ENCODE results near the gene CMSS1. TPM values are rescaled to one million over a fixed set of nuclear protein-coding genes. Genes with fewer than 3 reads are reported as not detected.
"Not testable (repeated sequence)": the region's sequence is repeated elsewhere in the genome, so short reads cannot be mapped to it uniquely, and the experiment has no call there.

Gene CMSS1
- total and polyA plus RNA-seq, 8 donors = 2.7 to 33.3 (median 22.1) TPM

DNA sequence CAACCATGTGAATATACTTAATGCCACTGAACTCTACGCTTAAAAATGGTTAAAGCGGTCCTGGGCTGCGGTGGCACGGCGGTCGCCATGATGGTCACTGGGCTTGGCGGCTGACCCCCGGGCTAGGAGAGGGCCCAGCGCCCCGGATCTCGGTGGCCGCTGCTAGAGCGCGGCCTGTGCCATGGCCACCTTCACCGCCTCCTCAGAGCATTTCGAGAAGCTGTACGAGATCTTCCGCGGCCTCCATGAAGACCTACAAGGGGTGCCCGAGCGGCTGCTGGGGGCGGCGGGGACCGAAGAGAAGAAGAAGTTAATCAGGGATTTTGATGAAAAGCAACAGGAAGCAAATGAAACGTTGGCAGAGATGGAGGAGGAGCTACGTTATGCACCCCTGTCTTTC, 407.5 kb downstream of the CMSS1 start:
- WGBS, 5 donors = 93 to 96% (median 94%) methylated on average over 25 to 26 of the region's 26 CpGs
- Histone ChIP-seq H3K36me3 (no peaks in the 10 kb centered on the region), H3K27me3 (no peaks in the 10 kb centered on the region), H3K27ac (no peak overlapping the region), H3K4me3 (no peak overlapping the region), H3K4me1 (no peaks in the 10 kb centered on the region), H3K9me3 (no peaks in the 10 kb centered on the region)
- no peak for TF ChIP-seq POLR2AphosphoS5 (IDR thresholded peaks at IDR 0.05)
- TF ChIP-seq, protein P1, sequence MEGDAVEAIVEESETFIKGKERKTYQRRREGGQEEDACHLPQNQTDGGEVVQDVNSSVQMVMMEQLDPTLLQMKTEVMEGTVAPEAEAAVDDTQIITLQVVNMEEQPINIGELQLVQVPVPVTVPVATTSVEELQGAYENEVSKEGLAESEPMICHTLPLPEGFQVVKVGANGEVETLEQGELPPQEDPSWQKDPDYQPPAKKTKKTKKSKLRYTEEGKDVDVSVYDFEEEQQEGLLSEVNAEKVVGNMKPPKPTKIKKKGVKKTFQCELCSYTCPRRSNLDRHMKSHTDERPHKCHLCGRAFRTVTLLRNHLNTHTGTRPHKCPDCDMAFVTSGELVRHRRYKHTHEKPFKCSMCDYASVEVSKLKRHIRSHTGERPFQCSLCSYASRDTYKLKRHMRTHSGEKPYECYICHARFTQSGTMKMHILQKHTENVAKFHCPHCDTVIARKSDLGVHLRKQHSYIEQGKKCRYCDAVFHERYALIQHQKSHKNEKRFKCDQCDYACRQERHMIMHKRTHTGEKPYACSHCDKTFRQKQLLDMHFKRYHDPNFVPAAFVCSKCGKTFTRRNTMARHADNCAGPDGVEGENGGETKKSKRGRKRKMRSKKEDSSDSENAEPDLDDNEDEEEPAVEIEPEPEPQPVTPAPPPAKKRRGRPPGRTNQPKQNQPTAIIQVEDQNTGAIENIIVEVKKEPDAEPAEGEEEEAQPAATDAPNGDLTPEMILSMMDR (IDR thresholded peaks at IDR 0.05) = no peak
- no peak for TF ChIP-seq EP300 (IDR thresholded peaks at IDR 0.05)
- TF ChIP-seq POLR2A (IDR thresholded peaks at IDR 0.05) = no peak
- no peak for DNase-seq
- intact Hi-C loops (cut with DNase I; ENCODE audit: low total_unique reads) = no loop called here

DNA sequence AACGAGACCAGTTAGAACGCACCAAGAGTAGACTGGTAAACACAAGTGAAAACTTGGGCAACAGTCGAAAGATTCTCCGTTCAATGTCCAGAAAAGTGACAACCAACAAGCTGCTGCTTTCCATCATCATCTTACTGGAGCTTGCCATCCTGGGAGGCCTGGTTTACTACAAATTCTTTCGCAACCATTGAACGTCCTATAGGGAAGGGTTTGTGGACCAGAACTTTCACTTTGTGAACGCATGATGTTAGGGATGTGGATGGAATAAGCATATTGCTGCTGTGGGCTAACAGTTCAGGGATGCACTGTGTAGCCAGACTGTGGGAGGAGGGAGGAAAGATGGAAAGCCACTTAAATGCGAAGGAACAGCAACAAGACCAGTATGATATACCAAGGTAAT, 408.2 kb downstream of the CMSS1 start:
- no peak for DNase-seq
- Histone ChIP-seq H3K4me1 (no peaks in the 10 kb centered on the region), H3K36me3 (no peaks in the 10 kb centered on the region), H3K9me3 (no peaks in the 10 kb centered on the region), H3K4me3 (no peak overlapping the region), H3K27ac (no peak overlapping the region), H3K27me3 (no peaks in the 10 kb centered on the region)
- TF ChIP-seq POLR2AphosphoS5 (IDR thresholded peaks at IDR 0.05) (no peak), EP300 (IDR thresholded peaks at IDR 0.05) (no peak), POLR2A (IDR thresholded peaks at IDR 0.05) (no peak)
- TF ChIP-seq, protein P1 (IDR thresholded peaks at IDR 0.05) = no peak
- intact Hi-C loops (cut with DNase I; ENCODE audit: low total_unique reads) = no loop called here
- WGBS, 5 donors = 90 to 95% (median 94%) methylated on average over 8 of the region's 8 CpGs

DNA sequence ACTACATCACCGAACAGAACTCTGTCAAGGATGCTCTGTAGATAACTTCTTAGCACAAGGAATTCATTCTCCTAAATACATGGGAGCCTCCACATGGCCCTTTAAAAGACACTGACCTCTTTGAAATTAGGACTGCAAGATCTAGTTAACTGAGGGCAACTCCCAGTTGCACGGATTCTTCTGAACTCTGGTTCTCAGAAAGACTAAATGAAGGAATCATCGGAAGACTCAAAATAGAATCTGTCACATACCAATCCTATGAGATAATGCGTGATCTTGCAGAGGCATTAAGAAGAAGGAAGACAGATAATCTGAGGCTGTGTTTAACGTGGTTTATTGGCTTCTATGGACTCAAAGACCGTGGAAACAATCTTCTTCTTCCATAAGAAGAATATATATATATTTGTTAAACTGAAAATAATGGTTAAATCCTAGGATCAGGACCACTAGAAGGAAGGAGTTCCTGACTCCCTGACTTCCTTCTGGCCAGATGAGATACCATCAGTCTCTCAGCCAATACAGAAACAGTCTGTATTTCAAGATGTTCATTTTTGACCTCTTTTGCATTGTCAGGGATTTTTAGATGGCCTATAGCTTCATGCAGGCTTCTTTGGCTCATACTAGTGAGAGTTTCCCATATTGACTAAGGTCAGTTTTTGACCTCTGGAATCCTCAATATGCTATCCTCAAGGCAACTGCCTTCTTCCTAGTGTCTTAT, 409.2 kb downstream of the CMSS1 start:
- intact Hi-C loops (cut with DNase I; ENCODE audit: low total_unique reads) = no loop called here
- H3K9me3 ChIP-seq = no peaks in the 10 kb centered on the region
- H3K27me3 ChIP-seq = no peaks in the 10 kb centered on the region
- TF ChIP-seq, protein P1 (IDR thresholded peaks at IDR 0.05) = no peak
- TF ChIP-seq POLR2A (IDR thresholded peaks at IDR 0.05) (no peak), EP300 (IDR thresholded peaks at IDR 0.05) (no peak), POLR2AphosphoS5 (IDR thresholded peaks at IDR 0.05) (no peak)
- H3K4me3 ChIP-seq = no peak overlapping the region
- H3K27ac ChIP-seq = peak overlapping the region in 1 of 5 donors; percentile 18
- 63 to 73% (median 67%) methylated on average over 6 of the region's 6 CpGs for WGBS, 5 donors
- DNase-seq = peak in 1 of 2 donors; percentile 41
- no peaks in the 10 kb centered on the region for H3K4me1 ChIP-seq
- no peaks in the 10 kb centered on the region for H3K36me3 ChIP-seq

DNA sequence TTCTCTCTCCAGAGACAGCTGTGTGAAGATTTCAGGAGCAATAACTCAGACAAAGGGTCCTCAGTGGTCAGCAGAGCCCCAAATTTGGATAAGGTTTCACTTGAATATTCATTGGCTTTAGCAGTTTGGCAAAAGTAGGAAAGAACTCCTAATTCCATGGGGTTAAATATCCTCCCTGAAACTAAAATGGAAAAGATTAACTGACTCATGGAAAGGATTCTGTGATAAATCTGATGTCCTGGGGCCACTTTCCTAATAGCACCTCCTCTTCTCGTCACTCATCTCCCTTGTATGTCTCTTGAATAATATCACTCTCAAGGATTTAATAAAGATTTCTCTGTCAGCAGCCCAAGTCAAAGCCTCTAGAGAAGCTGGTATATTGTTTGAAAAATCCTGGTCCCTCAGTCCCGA, 409.9 kb downstream of the CMSS1 start:
- Histone ChIP-seq H3K27ac (peak overlapping the region in 1 of 5 donors; percentile 18), H3K4me1 (no peaks in the 10 kb centered on the region), H3K9me3 (no peaks in the 10 kb centered on the region), H3K4me3 (no peak overlapping the region), H3K27me3 (no peaks in the 10 kb centered on the region), H3K36me3 (no peaks in the 10 kb centered on the region)
- WGBS, 5 donors = 82 to 90% (median 88%) methylated on average over 2 of the region's 2 CpGs
- no peak for DNase-seq
- intact Hi-C loops (cut with DNase I; ENCODE audit: low total_unique reads) = no loop called here
- TF ChIP-seq EP300 (IDR thresholded peaks at IDR 0.05) = no peak

DNA sequence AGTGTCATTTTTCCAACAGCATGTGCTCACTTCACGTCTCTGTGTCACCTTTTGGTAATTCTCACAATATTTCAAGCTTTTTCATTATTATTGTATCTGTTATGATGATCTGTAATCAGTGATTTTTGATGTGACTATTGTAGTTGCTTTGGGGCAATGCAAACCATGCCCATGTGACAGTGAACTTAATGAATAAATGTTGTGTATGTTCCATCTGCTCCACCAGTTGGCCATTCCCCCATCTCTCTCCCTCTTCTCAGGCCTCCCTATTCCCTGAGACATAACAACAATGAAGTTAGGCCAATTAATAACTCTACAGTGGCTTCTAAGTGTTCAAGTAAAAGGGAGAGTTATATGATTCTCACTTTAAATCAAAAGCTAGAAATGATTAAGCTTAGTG, 410.6 kb downstream of the CMSS1 start:
- WGBS, 5 donors = 60 to 79% (median 70%) methylated on average over 1 of the region's 1 CpG
- no peak overlapping the region for H3K27ac ChIP-seq
- no peak for DNase-seq
- no peak for TF ChIP-seq EP300 (IDR thresholded peaks at IDR 0.05)
- no peak for TF ChIP-seq POLR2AphosphoS5 (IDR thresholded peaks at IDR 0.05)
- no peak for TF ChIP-seq POLR2A (IDR thresholded peaks at IDR 0.05)
- TF ChIP-seq, protein P1 (IDR thresholded peaks at IDR 0.05) = no peak
- H3K36me3 ChIP-seq = no peaks in the 10 kb centered on the region
- intact Hi-C loops (cut with DNase I; ENCODE audit: low total_unique reads) = no loop called here
- H3K9me3 ChIP-seq = no peaks in the 10 kb centered on the region
- no peak overlapping the region for H3K4me3 ChIP-seq
- H3K4me1 ChIP-seq = no peaks in the 10 kb centered on the region
- H3K27me3 ChIP-seq = no peaks in the 10 kb centered on the region

DNA sequence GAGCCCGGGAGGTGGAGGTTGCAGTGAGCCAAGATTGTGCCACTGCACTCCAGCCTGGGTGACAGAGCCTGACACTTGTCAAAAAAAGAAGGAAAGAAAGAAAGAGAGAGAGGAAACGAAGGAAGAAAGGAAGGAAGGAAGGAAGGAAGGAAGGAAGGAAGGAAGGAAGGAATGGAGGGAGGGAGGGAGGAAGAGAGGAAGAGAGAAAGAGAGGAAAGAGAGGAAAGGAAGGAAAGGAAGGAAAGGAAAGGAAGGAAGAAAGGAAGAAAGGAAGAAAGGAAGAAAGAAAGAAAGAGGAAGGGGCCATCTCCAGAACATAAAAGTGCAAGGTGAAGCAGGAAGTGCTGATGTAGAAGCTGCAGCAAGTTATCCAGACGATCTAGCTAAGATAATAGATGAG, 411.5 kb downstream of the CMSS1 start:
- H3K36me3 ChIP-seq; intact Hi-C loops (cut with DNase I; ENCODE audit: low total_unique reads); H3K27ac ChIP-seq; H3K27me3 ChIP-seq; H3K4me3 ChIP-seq; H3K4me1 ChIP-seq; DNase-seq; H3K9me3 ChIP-seq: not testable (repeated sequence)
- WGBS, 5 donors = 78 to 89% (median 87%) methylated on average over 3 of the region's 3 CpGs
